ENCODE results near the gene IFI27L2.

DNA sequence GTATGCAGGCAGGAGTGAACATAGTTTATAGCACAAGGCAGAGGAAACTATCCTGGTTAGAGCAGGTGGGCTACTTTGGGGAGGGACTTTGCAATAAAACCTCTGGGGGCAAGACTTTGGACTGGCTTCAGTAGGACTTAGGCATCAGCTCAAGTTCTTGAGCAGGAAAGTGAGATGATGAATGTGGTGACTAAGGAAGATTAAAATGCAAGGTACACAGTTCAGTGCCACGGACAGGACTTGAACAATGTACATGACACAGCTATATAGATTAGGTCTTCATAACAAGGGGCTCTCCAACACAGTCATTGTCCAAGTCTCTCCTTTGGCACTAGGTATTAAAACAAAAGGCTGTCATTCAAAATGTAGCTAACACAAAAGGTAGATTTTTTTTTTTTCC, 23.3 kb upstream of the IFI27L2 start:
- no peak for TF ChIP-seq POLR2A (IDR thresholded peaks at IDR 0.05)
- TF ChIP-seq, protein P1, sequence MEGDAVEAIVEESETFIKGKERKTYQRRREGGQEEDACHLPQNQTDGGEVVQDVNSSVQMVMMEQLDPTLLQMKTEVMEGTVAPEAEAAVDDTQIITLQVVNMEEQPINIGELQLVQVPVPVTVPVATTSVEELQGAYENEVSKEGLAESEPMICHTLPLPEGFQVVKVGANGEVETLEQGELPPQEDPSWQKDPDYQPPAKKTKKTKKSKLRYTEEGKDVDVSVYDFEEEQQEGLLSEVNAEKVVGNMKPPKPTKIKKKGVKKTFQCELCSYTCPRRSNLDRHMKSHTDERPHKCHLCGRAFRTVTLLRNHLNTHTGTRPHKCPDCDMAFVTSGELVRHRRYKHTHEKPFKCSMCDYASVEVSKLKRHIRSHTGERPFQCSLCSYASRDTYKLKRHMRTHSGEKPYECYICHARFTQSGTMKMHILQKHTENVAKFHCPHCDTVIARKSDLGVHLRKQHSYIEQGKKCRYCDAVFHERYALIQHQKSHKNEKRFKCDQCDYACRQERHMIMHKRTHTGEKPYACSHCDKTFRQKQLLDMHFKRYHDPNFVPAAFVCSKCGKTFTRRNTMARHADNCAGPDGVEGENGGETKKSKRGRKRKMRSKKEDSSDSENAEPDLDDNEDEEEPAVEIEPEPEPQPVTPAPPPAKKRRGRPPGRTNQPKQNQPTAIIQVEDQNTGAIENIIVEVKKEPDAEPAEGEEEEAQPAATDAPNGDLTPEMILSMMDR (IDR thresholded peaks at IDR 0.05), result no peak

Data from vagina (tissue), 2 donors.